Measurements from ENCODE around the gene CCNL2.
A peak's percentile ranks its signal among the peaks of the same experiment; 100 is the strongest.

CCNL2 gene

DNA sequence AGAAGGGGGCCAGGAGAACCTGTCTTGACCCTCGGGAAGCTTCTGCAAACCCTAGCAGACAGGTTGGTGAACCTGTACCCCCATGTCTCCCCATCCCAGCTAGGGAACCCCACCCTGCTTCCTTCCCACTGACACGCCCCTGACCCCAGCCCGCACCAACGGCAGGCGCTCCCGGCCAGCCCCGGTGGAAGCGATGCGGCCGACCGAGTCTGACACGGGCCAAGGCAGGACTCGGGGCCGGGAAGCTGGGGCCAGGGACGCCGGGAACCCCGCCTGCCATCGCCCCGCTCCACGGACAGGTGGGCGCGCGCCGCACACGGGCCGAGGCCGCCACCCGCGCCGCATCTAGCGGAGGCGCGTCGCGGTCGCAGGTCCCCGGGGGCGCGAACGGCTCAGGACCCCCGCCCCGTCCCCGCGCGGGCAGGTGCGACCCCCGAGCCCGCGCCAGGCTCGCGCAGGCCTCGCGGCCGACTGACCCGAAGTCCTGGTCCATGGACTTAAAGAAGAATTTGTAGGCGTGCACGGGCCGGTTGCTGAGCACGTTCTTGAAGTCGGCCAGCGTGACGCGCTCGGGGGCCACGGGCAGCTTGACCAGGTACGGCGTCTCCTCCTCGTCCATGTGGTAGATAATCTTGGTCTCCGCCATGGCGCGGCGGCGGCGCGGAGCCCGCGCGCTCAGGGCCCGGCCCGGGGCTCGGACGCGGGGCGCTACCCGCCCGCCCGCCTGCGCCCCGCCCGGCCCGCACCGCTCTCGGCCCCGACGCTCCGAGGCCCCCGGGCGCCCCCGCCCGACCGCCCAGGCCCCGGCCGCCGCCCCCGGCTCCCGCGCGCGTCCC, 50.5 kb downstream of the CCNL2 start (continued):
- TF ChIP-seq, protein P1, sequence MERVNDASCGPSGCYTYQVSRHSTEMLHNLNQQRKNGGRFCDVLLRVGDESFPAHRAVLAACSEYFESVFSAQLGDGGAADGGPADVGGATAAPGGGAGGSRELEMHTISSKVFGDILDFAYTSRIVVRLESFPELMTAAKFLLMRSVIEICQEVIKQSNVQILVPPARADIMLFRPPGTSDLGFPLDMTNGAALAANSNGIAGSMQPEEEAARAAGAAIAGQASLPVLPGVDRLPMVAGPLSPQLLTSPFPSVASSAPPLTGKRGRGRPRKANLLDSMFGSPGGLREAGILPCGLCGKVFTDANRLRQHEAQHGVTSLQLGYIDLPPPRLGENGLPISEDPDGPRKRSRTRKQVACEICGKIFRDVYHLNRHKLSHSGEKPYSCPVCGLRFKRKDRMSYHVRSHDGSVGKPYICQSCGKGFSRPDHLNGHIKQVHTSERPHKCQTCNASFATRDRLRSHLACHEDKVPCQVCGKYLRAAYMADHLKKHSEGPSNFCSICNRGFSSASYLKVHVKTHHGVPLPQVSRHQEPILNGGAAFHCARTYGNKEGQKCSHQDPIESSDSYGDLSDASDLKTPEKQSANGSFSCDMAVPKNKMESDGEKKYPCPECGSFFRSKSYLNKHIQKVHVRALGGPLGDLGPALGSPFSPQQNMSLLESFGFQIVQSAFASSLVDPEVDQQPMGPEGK (tag by site-specific recombination; IDR thresholded peaks at IDR 0.05): 0 out of 2 replicates have a peak, but pooled peaks have one; percentile 12

GRCh38 chr1:1347663-1348419, 51.3 kb downstream of the CCNL2 start:
- ChIA-PET POLR2A (interaction anchor here (0.5 to 1.6 kb wide), 9 partner anchors 9 to 335 kb away, joined by 3 to 10 read pairs (median 4); partner anchors contain the start of genes AURKAIP1 and CCNL2), CTCF (interaction anchor here (0.6 to 3.5 kb wide), 7 partner anchors 21 to 191 kb away, joined by 3 to 18 read pairs (median 4); no protein-coding TSS in a partner anchor)
- Histone ChIP-seq H3K36me3 (ENCODE audit: control insufficient read depth in 2 of 2, insufficient read depth in 1 of 2, low read length in 2 of 2) (peaks cover 0 to 18% of the 10 kb centered on the region in 2 experiments; a peak in 1 of 3 replicates), H3K27ac (ENCODE audit: extremely low read depth, low read depth, low read length) (peak overlapping the region; percentile 87), H3K4me1 (ENCODE audit: control insufficient read depth, insufficient read depth, low read length) (peaks cover 7% of the 10 kb centered on the region), H3K9me3 (ENCODE audit: control insufficient read depth, insufficient read depth, low read depth, low read length) (no peaks in the 10 kb centered on the region), H3K4me3 (ENCODE audit: low read depth, low read length) (peak overlapping the region; percentile 64)
- TF ChIP-seq ZNF366 (tag by site-specific recombination; conservative IDR thresholded peaks at IDR 0.05) (no peak), ZNF449 (tag by site-specific recombination; IDR thresholded peaks at IDR 0.05) (peak; percentile 85), ZNF561 (tag by site-specific recombination; IDR thresholded peaks at IDR 0.05; ENCODE audit: borderline replicate concordance) (no peak; the same call in 1 of the 2 replicates), ZNF324 (tag by site-specific recombination; IDR thresholded peaks at IDR 0.05) (no peak), ZNF791 (tag by site-specific recombination; IDR thresholded peaks at IDR 0.05) (no peak), ZNF777 (tag by site-specific recombination; IDR thresholded peaks at IDR 0.05; ENCODE audit: borderline replicate concordance) (no peak), YY1 (tag by site-specific recombination; IDR thresholded peaks at IDR 0.05) (no peak), ZFP37 (tag by site-specific recombination; IDR thresholded peaks at IDR 0.05) (0 out of 2 replicates have a peak, but pooled peaks have one; percentile 45), ZNF548 (tag by site-specific recombination; IDR thresholded peaks at IDR 0.05) (no peak), SP7 (tag by site-specific recombination; IDR thresholded peaks at IDR 0.05) (no peak), SP2 (tag by site-specific recombination; IDR thresholded peaks at IDR 0.05) (peak; percentile 43; the same call in 1 of the 2 replicates), ZNF146 (tag by site-specific recombination; IDR thresholded peaks at IDR 0.05) (no peak), ZSCAN30 (tag by site-specific recombination; IDR thresholded peaks at IDR 0.05) (no peak), ZSCAN5A (tag by site-specific recombination; IDR thresholded peaks at IDR 0.05) (no peak), ZNF354C (tag by site-specific recombination; IDR thresholded peaks at IDR 0.05; ENCODE audit: borderline replicate concordance, low read depth) (no peak), KLF10 (tag by site-specific recombination; IDR thresholded peaks at IDR 0.05) (no peak), ZSCAN16 (tag by site-specific recombination; IDR thresholded peaks at IDR 0.05) (no peak), ZSCAN23 (tag by site-specific recombination; IDR thresholded peaks at IDR 0.05) (no peak), ZNF510 (tag by site-specific recombination; IDR thresholded peaks at IDR 0.05; ENCODE audit: insufficient replicate concordance) (no peak), ZNF24 (tag by site-specific recombination; IDR thresholded peaks at IDR 0.05) (no peak), HOXA7 (CRISPR knock-in tag; IDR thresholded peaks at IDR 0.05; ENCODE audit: borderline replicate concordance) (no peak), SALL2 (tag by site-specific recombination; IDR thresholded peaks at IDR 0.05; ENCODE audit: borderline replicate concordance) (no peak)
- TF ChIP-seq, protein P2, sequence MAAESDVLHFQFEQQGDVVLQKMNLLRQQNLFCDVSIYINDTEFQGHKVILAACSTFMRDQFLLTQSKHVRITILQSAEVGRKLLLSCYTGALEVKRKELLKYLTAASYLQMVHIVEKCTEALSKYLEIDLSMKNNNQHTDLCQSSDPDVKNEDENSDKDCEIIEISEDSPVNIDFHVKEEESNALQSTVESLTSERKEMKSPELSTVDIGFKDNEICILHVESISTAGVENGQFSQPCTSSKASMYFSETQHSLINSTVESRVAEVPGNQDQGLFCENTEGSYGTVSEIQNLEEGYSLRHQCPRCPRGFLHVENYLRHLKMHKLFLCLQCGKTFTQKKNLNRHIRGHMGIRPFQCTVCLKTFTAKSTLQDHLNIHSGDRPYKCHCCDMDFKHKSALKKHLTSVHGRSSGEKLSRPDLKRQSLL (tag by site-specific recombination; IDR thresholded peaks at IDR 0.05): no peak
- TF ChIP-seq, protein P3, sequence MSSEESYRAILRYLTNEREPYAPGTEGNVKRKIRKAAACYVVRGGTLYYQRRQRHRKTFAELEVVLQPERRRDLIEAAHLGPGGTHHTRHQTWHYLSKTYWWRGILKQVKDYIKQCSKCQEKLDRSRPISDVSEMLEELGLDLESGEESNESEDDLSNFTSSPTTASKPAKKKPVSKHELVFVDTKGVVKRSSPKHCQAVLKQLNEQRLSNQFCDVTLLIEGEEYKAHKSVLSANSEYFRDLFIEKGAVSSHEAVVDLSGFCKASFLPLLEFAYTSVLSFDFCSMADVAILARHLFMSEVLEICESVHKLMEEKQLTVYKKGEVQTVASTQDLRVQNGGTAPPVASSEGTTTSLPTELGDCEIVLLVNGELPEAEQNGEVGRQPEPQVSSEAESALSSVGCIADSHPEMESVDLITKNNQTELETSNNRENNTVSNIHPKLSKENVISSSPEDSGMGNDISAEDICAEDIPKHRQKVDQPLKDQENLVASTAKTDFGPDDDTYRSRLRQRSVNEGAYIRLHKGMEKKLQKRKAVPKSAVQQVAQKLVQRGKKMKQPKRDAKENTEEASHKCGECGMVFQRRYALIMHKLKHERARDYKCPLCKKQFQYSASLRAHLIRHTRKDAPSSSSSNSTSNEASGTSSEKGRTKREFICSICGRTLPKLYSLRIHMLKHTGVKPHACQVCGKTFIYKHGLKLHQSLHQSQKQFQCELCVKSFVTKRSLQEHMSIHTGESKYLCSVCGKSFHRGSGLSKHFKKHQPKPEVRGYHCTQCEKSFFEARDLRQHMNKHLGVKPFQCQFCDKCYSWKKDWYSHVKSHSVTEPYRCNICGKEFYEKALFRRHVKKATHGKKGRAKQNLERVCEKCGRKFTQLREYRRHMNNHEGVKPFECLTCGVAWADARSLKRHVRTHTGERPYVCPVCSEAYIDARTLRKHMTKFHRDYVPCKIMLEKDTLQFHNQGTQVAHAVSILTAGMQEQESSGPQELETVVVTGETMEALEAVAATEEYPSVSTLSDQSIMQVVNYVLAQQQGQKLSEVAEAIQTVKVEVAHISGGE (tag by site-specific recombination; conservative IDR thresholded peaks at IDR 0.05; ENCODE audit: low read depth): no peak
